Sigmoid colon (tissue), 4 donors: ENCODE results near the gene SERPINA5.

Experiments used
- CTCF ChIP-seq, 4 experiments: fragments of 450-650 bp in 3 of 4; fragments of 200-600 bp in 1 of 4; IDR thresholded peaks; one replicate each; pipeline ENCODE4 v1.5.1; 2016 to 2019; ENCODE audit warnings: antibody characterized with exemption in 4 of 4, mild to moderate bottlenecking in 3 of 4, moderate library complexity in 2 of 4
- POLR2AphosphoS5 ChIP-seq, 4 donors: sonication (generic); formaldehyde crosslinking; IDR thresholded peaks; one replicate each; pipeline ENCODE4 v1.6.1; 2017; ENCODE audit warnings: antibody characterized with exemption in 4 of 4

- TF ChIP-seq POLR2AphosphoS5 (IDR thresholded peaks at IDR 0.05) (no peak), CTCF (IDR thresholded peaks at IDR 0.05) (no peak)
These were observed 37.0 kb downstream of the SERPINA5 start for GRCh38 chr14:94617988-94618822.
